ENCODE results near the gene AKAP8L. TPM values are rescaled to one million over a fixed set of nuclear protein-coding genes. Genes with fewer than 3 reads are reported as not detected.

Gene AKAP8L
- total and polyA plus RNA-seq, 9 of the 15 experiments (the other 6 are each of a cell fraction or from before 2014, with no cell fraction given), result 2.4 to 116 (median 70.7) TPM

DNA sequence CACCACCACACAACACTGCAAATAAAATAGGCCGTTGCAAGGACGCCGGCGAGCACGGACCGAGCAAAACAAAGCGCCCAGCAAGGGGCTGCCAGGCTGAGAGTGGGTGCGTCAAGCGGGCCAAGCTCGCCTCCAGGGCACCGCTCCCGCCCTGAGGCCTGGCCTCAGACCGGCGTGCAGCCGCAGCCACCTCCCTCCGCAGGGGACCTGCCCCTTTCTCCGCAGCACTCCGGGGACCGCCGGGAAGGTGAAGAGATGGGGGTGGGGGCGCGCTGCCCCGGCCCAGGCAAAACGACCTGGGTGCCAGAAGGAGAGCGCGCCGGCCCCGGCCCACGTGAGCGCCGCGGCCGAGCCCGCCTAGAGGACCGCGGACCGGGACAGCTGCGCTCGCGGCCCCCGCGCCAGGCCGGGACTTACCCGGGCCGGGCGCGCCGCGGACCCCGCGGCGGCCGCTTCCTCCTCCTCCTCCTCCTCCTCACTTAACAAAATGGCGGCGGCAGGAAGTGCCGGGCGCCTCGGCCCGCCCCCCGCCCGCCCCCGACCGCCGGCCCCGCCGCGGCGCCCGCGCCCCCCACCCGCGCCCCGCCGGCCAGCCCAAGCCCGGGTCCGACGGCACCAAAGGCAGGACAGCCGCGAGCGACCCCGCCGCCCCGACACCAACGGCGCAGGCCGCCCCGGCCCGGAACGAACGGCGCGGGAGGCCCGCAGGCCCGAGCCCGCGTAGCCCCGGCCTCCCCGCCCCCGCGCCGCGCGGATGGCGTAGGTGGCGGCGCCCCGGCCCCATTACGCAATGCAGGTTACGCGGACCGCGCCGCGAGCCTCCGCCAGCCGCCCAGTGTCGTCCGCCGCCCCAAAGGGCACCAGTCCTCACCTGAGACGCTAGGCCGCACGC lies 87.1 kb downstream of the AKAP8L start (continued):
- TF ChIP-seq MNT (conservative IDR thresholded peaks at IDR 0.05) (peak in 1 of 2 experiments; percentile 49; a peak in 2 of 4 replicates), CEBPG (CRISPR knock-in tag; IDR thresholded peaks at IDR 0.05) (peak; percentile 86), CEBPG (tag; conservative IDR thresholded peaks at IDR 0.05 in 1 of 2, IDR thresholded peaks at IDR 0.05 in 1 of 2) (peak; percentile 82 to 92), SMAD2 (IDR thresholded peaks at IDR 0.05; ENCODE audit: low read depth, low read length) (no peak), PTBP1 (IDR thresholded peaks at IDR 0.05; ENCODE audit: low read depth, low read length) (0 out of 2 replicates have a peak, but pooled peaks have one; percentile 33), YY1 (IDR thresholded peaks at IDR 0.05; ENCODE audit: borderline replicate concordance in 1 of 3, control insufficient read depth in 1 of 3, extremely low read depth in 1 of 3, insufficient read depth in 3 of 3, insufficient read length in 1 of 3, insufficient replicate concordance in 2 of 3, low read depth in 1 of 3, low read length in 2 of 3) (peak; percentile 35 to 82 (median 81)), MAFK (IDR thresholded peaks at IDR 0.05; ENCODE audit: low read length) (no peak), POLR2G (IDR thresholded peaks at IDR 0.05; ENCODE audit: low read depth, low read length) (peak; percentile 68), CCNT2 (IDR thresholded peaks at IDR 0.05; ENCODE audit: borderline replicate concordance, extremely low read depth, insufficient read length, low read depth, low read length) (peak; percentile 44), ARID3B (CRISPR knock-in tag; IDR thresholded peaks at IDR 0.05; ENCODE audit: borderline replicate concordance) (no peak), ZBTB7A (IDR thresholded peaks at IDR 0.05; ENCODE audit: borderline replicate concordance, control insufficient read depth, low read depth, low read length) (peak; percentile 62), PHF8 (IDR thresholded peaks at IDR 0.05; ENCODE audit: borderline replicate concordance, low read length) (peak; percentile 62; the same call in 1 of the 2 replicates), ZFX (CRISPR knock-in tag; IDR thresholded peaks at IDR 0.05) (peak; percentile 76), ZNF311 (CRISPR knock-in tag; IDR thresholded peaks at IDR 0.05) (no peak), ZNF431 (CRISPR knock-in tag; IDR thresholded peaks at IDR 0.05) (0 out of 2 replicates have a peak, but pooled peaks have one; percentile 20), CHD1 (IDR thresholded peaks at IDR 0.05; ENCODE audit: low read length) (peak; percentile 77), IRF2 (CRISPR knock-in tag; IDR thresholded peaks at IDR 0.05) (0 out of 2 replicates have a peak, but pooled peaks have one; percentile 24), NONO (IDR thresholded peaks at IDR 0.05; ENCODE audit: low read depth in 2 of 2, low read length in 1 of 2) (peak; percentile 14 to 29; a peak in 1 of 4 replicates), EP400 (IDR thresholded peaks at IDR 0.05) (peak; percentile 36; the same call in 1 of the 2 replicates)
- TF ChIP-seq, protein P1, sequence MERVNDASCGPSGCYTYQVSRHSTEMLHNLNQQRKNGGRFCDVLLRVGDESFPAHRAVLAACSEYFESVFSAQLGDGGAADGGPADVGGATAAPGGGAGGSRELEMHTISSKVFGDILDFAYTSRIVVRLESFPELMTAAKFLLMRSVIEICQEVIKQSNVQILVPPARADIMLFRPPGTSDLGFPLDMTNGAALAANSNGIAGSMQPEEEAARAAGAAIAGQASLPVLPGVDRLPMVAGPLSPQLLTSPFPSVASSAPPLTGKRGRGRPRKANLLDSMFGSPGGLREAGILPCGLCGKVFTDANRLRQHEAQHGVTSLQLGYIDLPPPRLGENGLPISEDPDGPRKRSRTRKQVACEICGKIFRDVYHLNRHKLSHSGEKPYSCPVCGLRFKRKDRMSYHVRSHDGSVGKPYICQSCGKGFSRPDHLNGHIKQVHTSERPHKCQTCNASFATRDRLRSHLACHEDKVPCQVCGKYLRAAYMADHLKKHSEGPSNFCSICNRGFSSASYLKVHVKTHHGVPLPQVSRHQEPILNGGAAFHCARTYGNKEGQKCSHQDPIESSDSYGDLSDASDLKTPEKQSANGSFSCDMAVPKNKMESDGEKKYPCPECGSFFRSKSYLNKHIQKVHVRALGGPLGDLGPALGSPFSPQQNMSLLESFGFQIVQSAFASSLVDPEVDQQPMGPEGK (CRISPR knock-in tag; IDR thresholded peaks at IDR 0.05; ENCODE audit: borderline replicate concordance), result no peak
